ENCODE results near the gene GPRC5C.

DNA sequence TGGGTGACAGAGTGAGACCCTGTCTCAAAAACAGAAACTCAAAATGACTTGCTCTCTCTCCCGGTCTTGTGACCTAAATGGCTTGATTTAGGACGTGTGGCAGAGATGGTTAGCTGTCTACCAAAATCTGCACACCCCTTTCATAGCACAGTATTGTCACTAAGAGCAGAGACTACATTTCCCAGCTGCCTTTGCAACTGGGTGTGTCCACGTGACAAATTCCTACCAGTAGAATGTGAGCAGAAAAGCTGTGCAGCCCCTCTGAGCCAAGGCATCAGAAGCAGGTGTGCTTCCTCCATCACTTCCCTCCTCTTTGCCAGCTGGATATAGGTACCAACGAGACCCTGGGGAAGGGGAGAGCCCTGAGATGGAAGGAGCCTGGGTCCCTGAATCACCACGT is 39.0 kb upstream of the GPRC5C start:
- TF ChIP-seq CTCF (IDR thresholded peaks at IDR 0.05; ENCODE audit: insufficient read depth, low read length) (no peak), POLR2AphosphoS5 (IDR thresholded peaks at IDR 0.05; ENCODE audit: low read depth) (no peak), GABPA (IDR thresholded peaks at IDR 0.05; ENCODE audit: low read depth) (no peak), SPI1 (IDR thresholded peaks at IDR 0.05; ENCODE audit: borderline replicate concordance, low read depth) (no peak), REST (IDR thresholded peaks at IDR 0.05; ENCODE audit: insufficient replicate concordance, low read depth) (no peak)
